Heart right ventricle (tissue), 16 donors: Measurements from ENCODE around the gene SGCE. TPM values are rescaled to one million over a fixed set of nuclear protein-coding genes. Genes with fewer than 3 reads are reported as not detected.

Experiments
- ATAC-seq, 8 donors: fragments of 200-7000 bp; cut with Tn5 transposase; one replicate each; pipeline ENCODE4 v1.9.1; 2020; ENCODE audit warnings: mild to moderate bottlenecking in 8 of 8, moderate library complexity in 8 of 8, moderate number of reproducible peaks in 1 of 8
- DNase-seq, 2 donors: peaks; one replicate each; pipeline ENCODE4 v3.0.0-alpha.2; 2020
- H3K27ac ChIP-seq, 10 donors: fragments of 200-600 bp; sonication (generic) in 2 of 10; one replicate each; pipeline versions ENCODE4 v1.5.0 to v1.8.0; 2020 to 2022; ENCODE audit warnings: mild to moderate bottlenecking in 3 of 10
- H3K27me3 ChIP-seq, 7 donors: fragments of 200-600 bp; one replicate each; pipeline ENCODE4 v1.8.0; 2021 to 2022; ENCODE audit warnings: mild to moderate bottlenecking in 2 of 7
- H3K36me3 ChIP-seq, 9 donors: fragments of 200-600 bp; sonication (generic) in 1 of 9; one replicate each; pipeline versions ENCODE4 v1.5.0 to v1.8.0; 2020 to 2022; ENCODE audit warnings: mild to moderate bottlenecking in 2 of 9
- H3K4me1 ChIP-seq, 9 donors: fragments of 200-600 bp; sonication (generic) in 1 of 9; one replicate each; pipeline versions ENCODE4 v1.5.0 to v1.8.0; 2020 to 2022; ENCODE audit warnings: mild to moderate bottlenecking in 4 of 9
- H3K4me3 ChIP-seq, 10 donors: fragments of 200-600 bp; sonication (generic) in 2 of 10; one replicate each; pipeline versions ENCODE4 v1.5.0 to v1.8.0; 2020 to 2022; ENCODE audit warnings: mild to moderate bottlenecking in 7 of 10, moderate library complexity in 2 of 10
- H3K9me3 ChIP-seq, 11 donors: fragments of 200-600 bp in 10 of 11; sonication (generic) in 2 of 11; one replicate each; pipeline versions ENCODE4 v1.5.0 to v1.8.0; 2013 to 2022; ENCODE audit warnings: mild to moderate bottlenecking in 2 of 11, control low read depth in 1 of 11, moderate library complexity in 1 of 11
- CTCF ChIP-seq, 9 donors: fragments of 200-600 bp; sonication (generic) in 2 of 9; IDR thresholded peaks; one replicate each; pipeline versions ENCODE4 v1.5.0 to v1.8.0; 2021 to 2022; ENCODE audit warnings: antibody characterized with exemption in 9 of 9, mild to moderate bottlenecking in 5 of 9, moderate library complexity in 1 of 9
- WGBS, 2 donors: extraction: QIAGEN DNeasy Blood & Tissue Kit; methylation state at CpG; one replicate each; pipeline ENCODE4 v1.1.7; 2013; ENCODE audit warnings: inconsistent platforms in 1 of 2; 5-methylcytosine and 5-hydroxymethylcytosine counted together
- intact Hi-C, 10 donors: fragments of 100-400 bp; cut with DNase I; formaldehyde crosslinking; loops; one replicate each; pipeline versions ENCODE4 v1.11.1 to v1.14.2; 2022
- polyA plus RNA-seq, 2 donors: library from polyadenylated mRNA; stranded (reverse); fragments of 200-250 nt; gene quantifications; one replicate each; pipeline ENCODE4 v1.2.3, GENCODE V29; 2013
- total RNA-seq, 10 donors: library from RNA; stranded (reverse); fragmentation: NEBNext Ultra II Directional in 3 of 10; extraction: Animal tissue kit (Norgen Biotek cat#: 25700) in 3 of 10; gene quantifications; one replicate each; pipeline versions ENCODE4 v1.2.1 to v1.2.4, GENCODE V29; 2021 to 2023
- donor health status: Arrhythmogenic right ventricular cardiomyopathy.
- donor health status: ischemic (EF 13 %, LVEDD 7.1; RV severe dilation, severe dysfunction).
- donor health status: healthy with polysubstance abuse.
- donor health status: DM: no; HTN: yes; CAD: no.
- donor health status: DM: no; HTN: no; CAD: no.
- donor health status: ischemic (EF 25% LVEDD 6.9; RV normal size, moderate dysfunction).
- donor health status: ischemic (EF 25% LVEDD 5.7; RV mildly dilated, moderate dysfunction).
- donor health status: healthy.
- donor health status: DM: yes; HTN: yes; CAD: no.
- donor health status: Ischemic cardiomyopathy.
- donor health status: ischemic (EF 35%, LVEDD 5.7; RV mildly dilated, moderate dysfunction).
- donor health status: nonischemic (EF 11% LVEDD 7.7; RV severe dilation, severe dysfunction).
- donor health status: DM: yes; HTN: yes; CAD: no.
- donor health status: PGD.
- donor health status: ischemic (EF 29% LVEDD 5.4; RV normal size, mild dysfunction).
- donor health status: nonischemic (EF 23%, LVEDD 6.1; RV moderate dilation, normal function).

Gene SGCE
- total and polyA plus RNA-seq, 12 donors = 11.5 to 31.1 (median 21.2) TPM

- Histone ChIP-seq H3K27me3 (no peaks in the 10 kb centered on the region), H3K4me1 (no peaks in the 10 kb centered on the region), H3K9me3 (no peaks in the 10 kb centered on the region), H3K4me3 (no peak overlapping the region), H3K36me3 (no peaks in the 10 kb centered on the region), H3K27ac (no peak overlapping the region)
- ATAC-seq = no peak
- whole genome bisulfite sequencing, 2 donors = 93 to 94% methylated on average over 1 of the region's 1 CpG
- no peak for TF ChIP-seq CTCF (IDR thresholded peaks at IDR 0.05)
- DNase-seq = no peak
- intact Hi-C loops = no loop called here
Observed at GRCh38 chr7:94639384-94639783, 16.5 kb downstream of the SGCE start.

GRCh38 chr7:94635687-94636086 lies 20.2 kb downstream of the SGCE start:
- Histone ChIP-seq H3K36me3 (no peaks in the 10 kb centered on the region), H3K9me3 (no peaks in the 10 kb centered on the region), H3K4me3 (no peak overlapping the region), H3K27ac (no peak overlapping the region), H3K27me3 (no peaks in the 10 kb centered on the region), H3K4me1 (peaks cover 0 to 18% (median 0%) of the 10 kb centered on the region in 9 donors)
- intact Hi-C loops = no loop called here
- ATAC-seq (no peak), DNase-seq (no peak)
- TF ChIP-seq CTCF (IDR thresholded peaks at IDR 0.05) = no peak

GRCh38 chr7:94634502-94634901 lies 21.4 kb downstream of the SGCE start:
- intact Hi-C loops = no loop called here
- no peaks in the 10 kb centered on the region for H3K36me3 ChIP-seq
- no peak overlapping the region for H3K27ac ChIP-seq
- WGBS, 2 donors = 86 to 92% methylated on average over 6 of the region's 6 CpGs
- H3K4me1 ChIP-seq = peaks cover 0 to 18% (median 0%) of the 10 kb centered on the region in 9 donors
- DNase-seq (no peak), ATAC-seq (no peak)
- H3K27me3 ChIP-seq = no peaks in the 10 kb centered on the region
- H3K4me3 ChIP-seq = no peak overlapping the region
- TF ChIP-seq CTCF (IDR thresholded peaks at IDR 0.05) = no peak
- no peaks in the 10 kb centered on the region for H3K9me3 ChIP-seq

GRCh38 chr7:94633687-94634086 lies 22.2 kb downstream of the SGCE start:
- WGBS, 2 donors = 78 to 84% methylated on average over 2 of the region's 2 CpGs
- DNase-seq (no peak), ATAC-seq (no peak)
- no peaks in the 10 kb centered on the region for H3K9me3 ChIP-seq
- no peak overlapping the region for H3K27ac ChIP-seq
- no peak overlapping the region for H3K4me3 ChIP-seq
- intact Hi-C loops = no loop called here
- H3K4me1 ChIP-seq = peaks cover 0 to 18% (median 0%) of the 10 kb centered on the region in 9 donors
- TF ChIP-seq CTCF (IDR thresholded peaks at IDR 0.05) = no peak
- no peaks in the 10 kb centered on the region for H3K36me3 ChIP-seq
- H3K27me3 ChIP-seq = no peaks in the 10 kb centered on the region

- no peaks in the 10 kb centered on the region for H3K36me3 ChIP-seq
- no peak overlapping the region for H3K27ac ChIP-seq
- H3K9me3 ChIP-seq = no peaks in the 10 kb centered on the region
- ATAC-seq (no peak), DNase-seq (no peak)
- peaks cover 0 to 18% (median 0%) of the 10 kb centered on the region in 9 donors for H3K4me1 ChIP-seq
- TF ChIP-seq CTCF (IDR thresholded peaks at IDR 0.05) = no peak
- no peak overlapping the region for H3K4me3 ChIP-seq
- 67 to 72% methylated on average over 4 of the region's 4 CpGs for WGBS, 2 donors
- intact Hi-C loops = no loop called here
- H3K27me3 ChIP-seq = no peaks in the 10 kb centered on the region
Observed at GRCh38 chr7:94633014-94633341, 23.0 kb downstream of the SGCE start.
